KOPT-K1 (cell line): ENCODE data around the gene PARD6G.
"Not testable (repeated sequence)": the region's sequence is repeated elsewhere in the genome, so short reads cannot be mapped to it uniquely, and the experiment has no call there.

Experiments used
- H3K27ac ChIP-seq: fragments of 200-600 bp; sonication (generic); 2 replicates; pipeline ENCODE4 v1.5.1; 2016; ENCODE audit warnings: antibody characterized with exemption, mild to moderate bottlenecking, low read depth, low read length; ENCODE audit not compliant: poor library complexity, severe bottlenecking
- H3K36me3 ChIP-seq: fragments of 200-600 bp; sonication (generic); 2 replicates; pipeline ENCODE4 v1.5.1; 2017; ENCODE audit warnings: antibody characterized with exemption, mild to moderate bottlenecking, low read length, moderate library complexity; ENCODE audit not compliant: insufficient read depth
- H3K9me3 ChIP-seq: fragments of 200-600 bp; sonication (generic); 2 replicates; pipeline ENCODE4 v1.5.1; 2017; ENCODE audit warnings: antibody characterized with exemption, low read length, mild to moderate bottlenecking; ENCODE audit not compliant: insufficient read depth, poor library complexity, severe bottlenecking

The PARD6G gene

DNA sequence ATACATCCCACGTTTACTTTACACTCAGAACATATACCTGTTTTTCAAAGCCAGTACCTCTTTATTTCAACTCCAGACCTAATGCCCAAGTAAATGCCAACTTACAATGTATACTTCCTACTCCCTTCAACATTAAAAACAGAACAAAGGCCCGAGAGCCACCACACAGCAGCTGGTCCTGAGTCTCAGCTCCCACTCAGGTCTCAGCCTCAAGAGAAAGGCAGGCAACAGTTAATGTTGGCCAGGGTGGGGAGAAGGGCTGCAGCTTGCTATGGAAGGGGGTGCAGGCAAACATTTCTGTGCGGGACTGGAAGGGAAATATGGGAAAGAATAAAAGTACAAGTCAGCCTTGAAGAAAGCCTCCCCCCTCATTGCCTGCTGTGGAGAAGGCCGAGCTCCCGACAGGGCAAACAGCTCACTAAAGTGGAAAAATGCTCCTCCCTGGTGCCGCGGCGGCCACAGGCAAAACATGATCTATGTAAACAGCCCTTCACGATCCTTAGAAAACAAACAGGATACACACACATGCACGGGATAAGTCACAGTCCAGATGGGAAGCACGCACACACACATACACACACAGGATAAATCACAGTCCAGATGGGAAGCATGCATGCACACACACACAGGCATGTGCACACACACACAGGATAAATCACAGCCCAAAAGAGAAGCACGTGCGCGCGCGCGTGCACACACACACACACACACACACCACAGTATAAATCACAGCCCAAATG is 70.8 kb downstream of the PARD6G start:
- H3K27ac ChIP-seq, result no peak overlapping the region
- H3K36me3 ChIP-seq, result no peaks in the 10 kb centered on the region
- no peaks in the 10 kb centered on the region for H3K9me3 ChIP-seq

DNA sequence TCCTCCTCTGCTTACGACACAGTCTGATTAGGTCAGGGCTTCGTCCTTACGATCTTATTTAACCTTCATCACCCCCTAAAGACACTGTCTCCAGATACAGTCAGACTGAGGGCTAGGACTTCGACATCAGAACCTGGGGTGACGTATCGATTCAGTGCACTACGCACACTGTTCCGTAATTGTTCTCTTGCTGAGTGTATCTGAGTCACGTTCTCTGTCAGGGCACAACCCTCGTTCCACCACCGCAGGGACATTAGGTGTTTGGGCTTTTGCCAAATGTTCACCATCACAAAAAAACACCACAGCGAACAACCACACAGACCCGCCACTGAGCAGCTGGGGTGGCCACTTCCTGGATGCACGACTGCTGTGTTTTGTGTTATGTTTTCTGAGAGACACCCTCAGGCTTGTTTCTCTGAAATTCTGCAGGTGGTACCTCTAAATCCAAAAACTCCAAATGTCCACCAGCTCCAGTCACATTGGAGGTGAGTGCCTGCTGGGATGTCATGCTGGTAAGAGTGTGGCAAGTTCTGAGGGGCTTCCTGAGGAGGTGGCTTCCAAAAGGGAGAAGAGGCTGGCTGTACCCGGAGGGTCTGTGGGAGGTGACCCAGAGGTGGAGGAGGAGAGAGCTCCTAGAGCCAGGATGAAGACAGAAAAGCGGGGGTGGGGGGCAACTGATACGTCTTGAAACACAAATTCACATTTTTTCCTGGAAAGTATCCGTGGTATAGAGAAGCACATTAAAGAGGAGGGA is 71.7 kb downstream of the PARD6G start:
- Histone ChIP-seq H3K27ac (no peak overlapping the region), H3K36me3 (no peaks in the 10 kb centered on the region), H3K9me3 (no peaks in the 10 kb centered on the region)

DNA sequence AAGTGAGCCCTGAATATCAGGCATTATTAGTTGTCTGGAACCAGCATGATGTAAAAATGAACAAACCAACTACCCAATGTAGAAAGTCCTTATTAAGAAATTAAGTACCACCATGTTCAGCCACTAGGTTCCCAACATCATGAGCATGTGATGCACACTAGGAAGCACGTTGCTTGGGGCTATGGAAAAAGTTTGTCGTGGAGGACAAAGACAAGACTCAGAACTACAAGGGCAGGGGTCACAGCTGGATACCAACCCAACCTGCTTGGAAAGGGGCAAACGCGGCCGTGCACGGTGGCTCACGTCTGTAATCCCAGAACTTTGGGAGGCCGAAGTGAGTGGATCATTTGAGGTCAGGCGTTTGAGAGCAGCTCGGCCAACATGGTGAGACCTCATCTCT is 74.3 kb downstream of the PARD6G start:
- Histone ChIP-seq H3K27ac (no peak overlapping the region), H3K36me3 (no peaks in the 10 kb centered on the region), H3K9me3 (no peaks in the 10 kb centered on the region)

DNA sequence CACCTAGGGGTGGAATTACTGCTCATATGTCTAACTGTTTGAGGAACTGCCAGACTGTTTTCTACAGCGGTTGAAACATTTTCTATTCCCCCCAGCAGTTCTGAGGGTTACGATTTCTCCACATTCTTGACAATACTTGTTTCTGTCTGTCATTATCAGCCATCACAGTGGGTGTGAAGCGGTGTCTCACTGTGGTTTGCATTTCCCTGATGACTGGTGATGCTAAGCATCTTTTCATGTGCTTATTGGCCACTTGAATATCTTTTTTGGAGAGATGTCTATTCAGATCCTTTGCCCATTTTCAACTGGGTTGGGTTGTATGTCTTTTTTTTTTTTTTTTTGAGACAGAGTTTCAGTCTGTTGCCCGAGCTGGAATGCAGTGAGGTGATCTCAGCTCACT is 75.3 kb downstream of the PARD6G start:
- Histone ChIP-seq H3K36me3 (no peaks in the 10 kb centered on the region), H3K27ac (no peak overlapping the region), H3K9me3 (no peaks in the 10 kb centered on the region)

DNA sequence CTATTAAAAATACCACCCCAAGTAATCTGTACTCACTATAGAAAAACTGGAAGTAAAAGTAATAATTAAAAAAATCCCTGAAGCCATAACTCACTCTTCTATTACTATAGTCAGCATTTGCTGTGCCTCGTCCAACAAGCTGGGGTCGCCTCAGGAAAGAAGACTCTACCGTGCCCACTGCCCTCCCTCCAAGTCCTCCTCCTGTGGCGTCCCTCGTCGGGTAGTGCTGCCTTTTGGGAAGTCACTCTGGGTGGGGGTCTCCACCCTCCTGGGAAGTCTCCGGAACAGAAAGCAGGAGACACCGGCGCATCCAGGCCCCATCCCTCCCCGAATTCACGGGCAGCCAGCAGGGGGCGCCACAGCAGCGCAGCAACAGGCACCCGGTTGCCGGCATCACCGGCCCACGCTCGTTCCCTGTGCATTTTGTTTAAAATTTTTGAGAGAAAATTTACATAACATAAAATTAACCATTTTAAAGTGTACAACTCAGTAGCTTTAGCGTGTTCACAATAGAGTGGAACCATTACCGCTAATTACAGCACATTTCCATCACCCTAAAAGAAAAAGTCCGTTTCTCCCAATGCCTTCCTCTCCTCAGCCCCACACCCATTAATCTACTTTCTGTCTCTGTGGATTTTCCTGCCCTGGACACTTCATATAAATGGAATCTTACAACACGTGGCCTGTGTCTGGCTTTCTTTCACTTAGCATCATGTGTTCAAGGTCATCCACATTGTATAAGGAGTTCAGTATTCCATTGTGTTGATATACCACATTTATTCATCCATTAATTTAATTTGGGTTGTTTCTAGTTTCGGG is 76.1 kb downstream of the PARD6G start:
- H3K36me3 ChIP-seq, result no peaks in the 10 kb centered on the region
- no peaks in the 10 kb centered on the region for H3K9me3 ChIP-seq
- no peak overlapping the region for H3K27ac ChIP-seq

DNA sequence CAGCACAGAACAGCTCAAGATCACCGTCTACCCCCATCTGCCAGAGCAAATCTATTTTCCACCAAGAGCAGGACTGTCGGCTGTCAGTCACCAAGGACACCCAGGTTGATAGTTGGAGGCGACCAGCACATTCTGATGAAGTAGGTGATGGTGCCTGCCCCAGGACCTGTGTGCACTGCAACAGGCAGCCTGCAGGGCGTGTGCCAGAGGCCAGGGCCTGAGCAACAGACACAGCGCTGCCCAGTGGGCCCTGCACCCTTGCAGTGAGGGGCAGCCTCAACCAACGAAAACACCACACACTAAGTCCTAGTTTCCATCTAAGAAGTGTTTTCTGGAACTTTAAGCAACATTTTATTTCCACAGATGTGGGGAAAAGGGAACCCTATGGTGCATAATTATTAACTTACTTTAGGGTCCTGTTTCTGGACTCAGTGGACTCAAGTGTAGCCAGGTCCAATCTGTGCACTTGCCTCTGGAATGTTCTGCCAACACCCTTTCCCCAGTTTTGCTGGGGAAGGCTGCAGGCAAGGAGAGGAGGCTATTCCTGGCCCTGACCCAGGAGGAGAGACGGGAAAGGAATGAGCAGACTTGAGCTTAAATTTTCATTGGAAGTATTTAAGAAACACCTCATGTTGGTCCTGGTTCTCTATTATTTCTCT is 76.8 kb downstream of the PARD6G start:
- no peaks in the 10 kb centered on the region for H3K36me3 ChIP-seq
- no peak overlapping the region for H3K27ac ChIP-seq
- peaks cover 4% of the 10 kb centered on the region for H3K9me3 ChIP-seq

DNA sequence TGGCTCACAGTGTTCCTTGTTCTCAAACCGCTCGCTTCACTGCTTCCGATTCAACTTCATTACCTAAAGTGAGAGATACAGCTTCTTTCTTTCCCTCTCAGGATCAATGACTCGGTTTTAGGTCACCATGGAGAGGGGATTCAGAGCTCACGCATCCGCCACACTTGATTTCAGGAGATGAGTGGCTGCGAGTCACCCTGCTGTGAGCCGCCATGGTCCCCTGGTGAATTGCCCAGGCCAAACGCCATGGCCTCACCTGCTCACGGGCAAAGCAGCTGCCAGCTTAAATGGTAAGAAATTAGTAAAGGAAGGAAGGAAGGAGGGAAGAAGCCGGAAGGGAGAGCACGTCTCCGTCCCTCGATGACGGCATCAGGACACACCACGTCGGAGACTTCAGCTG is 77.7 kb downstream of the PARD6G start:
- Histone ChIP-seq H3K36me3 (no peaks in the 10 kb centered on the region), H3K9me3 (peaks cover 12% of the 10 kb centered on the region)

DNA sequence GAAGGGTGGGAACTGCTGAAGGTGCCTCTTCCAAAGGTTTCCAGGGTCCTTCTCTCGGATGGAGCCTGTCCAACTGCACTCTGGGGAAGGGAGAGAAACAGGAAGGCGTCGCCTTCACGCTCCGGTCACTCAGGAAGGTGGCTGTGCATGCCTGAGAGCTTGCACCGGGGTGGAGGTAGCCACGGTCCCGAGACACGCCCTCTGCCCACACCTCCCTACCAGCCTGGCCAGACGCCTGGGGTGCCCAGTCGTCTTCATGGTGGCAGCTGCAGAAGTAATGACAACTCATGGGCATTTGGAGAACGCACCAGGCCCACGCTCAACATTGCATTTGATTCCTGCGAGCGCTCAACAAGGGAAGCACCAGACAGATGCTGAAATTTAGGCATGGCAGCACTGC is 78.3 kb downstream of the PARD6G start:
- H3K27ac ChIP-seq, result no peak overlapping the region
- no peaks in the 10 kb centered on the region for H3K36me3 ChIP-seq
- H3K9me3 ChIP-seq, result peaks cover 18% of the 10 kb centered on the region

More for the DNA sequence above, 77.7 kb downstream of the PARD6G start:
- no peak overlapping the region for H3K27ac ChIP-seq

DNA sequence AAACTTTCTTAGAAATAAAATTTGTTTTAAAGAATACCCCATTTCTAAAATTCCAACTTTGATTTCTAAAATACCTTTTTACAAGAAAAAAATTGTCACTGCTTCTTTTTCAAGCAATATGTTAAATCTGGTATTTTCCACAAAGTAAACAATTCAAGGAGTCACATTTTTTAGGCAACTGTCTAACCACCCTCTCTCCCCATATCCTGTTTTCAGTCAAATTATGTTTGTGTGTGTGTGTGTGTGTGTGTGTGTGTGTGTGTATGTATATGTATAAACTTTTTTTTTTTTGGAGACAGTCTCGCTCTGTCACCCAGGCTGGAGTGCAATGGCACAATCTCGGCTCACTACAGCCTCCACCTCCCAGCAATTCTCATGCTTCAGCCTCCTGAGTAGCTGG is 79.0 kb downstream of the PARD6G start:
- no peaks in the 10 kb centered on the region for H3K36me3 ChIP-seq
- H3K9me3 ChIP-seq, result peaks cover 24% of the 10 kb centered on the region
- no peak overlapping the region for H3K27ac ChIP-seq

DNA sequence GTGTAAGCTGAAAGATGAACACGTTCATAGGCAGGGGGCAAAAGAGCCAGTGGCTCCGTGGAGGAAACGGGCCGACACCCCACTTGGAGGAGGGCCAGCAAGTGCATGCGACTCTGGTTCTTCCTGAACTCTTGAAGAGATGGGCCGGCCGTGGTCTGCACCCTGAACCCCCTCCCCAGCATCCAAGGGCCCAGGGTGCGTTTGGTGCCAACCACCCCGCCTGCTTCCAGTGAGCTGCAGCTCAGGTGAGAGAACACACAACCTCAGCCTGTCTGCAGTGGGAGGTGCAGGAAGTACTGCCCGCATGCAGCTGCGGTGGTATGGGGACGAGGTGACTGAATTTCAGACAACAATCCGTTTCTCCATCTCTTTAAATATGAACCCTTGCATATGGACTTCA is 79.4 kb downstream of the PARD6G start:
- Histone ChIP-seq H3K27ac (no peak overlapping the region), H3K9me3 (peaks cover 28% of the 10 kb centered on the region), H3K36me3 (no peaks in the 10 kb centered on the region)

DNA sequence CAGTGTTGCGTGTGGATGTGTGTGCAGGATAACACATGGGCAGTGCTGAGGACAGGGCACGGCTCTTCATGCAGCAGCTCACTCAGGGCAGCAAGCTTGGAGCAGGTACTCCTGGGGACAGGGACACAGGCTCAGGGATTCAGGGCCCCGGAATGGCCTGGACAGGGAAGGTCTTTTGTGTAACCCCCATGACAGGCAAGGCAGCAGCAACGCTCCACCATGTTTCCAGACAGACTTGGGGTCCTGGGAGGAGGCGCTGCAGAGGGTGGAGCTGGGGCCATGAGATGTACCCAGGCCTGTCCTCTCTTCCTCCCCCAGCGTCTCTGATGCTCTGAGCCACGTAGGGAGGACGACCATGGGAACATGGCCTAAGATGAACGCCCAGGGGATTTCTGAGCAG is 80.0 kb downstream of the PARD6G start:
- no peaks in the 10 kb centered on the region for H3K36me3 ChIP-seq
- H3K9me3 ChIP-seq, result peaks cover 28% of the 10 kb centered on the region
- no peak overlapping the region for H3K27ac ChIP-seq

DNA sequence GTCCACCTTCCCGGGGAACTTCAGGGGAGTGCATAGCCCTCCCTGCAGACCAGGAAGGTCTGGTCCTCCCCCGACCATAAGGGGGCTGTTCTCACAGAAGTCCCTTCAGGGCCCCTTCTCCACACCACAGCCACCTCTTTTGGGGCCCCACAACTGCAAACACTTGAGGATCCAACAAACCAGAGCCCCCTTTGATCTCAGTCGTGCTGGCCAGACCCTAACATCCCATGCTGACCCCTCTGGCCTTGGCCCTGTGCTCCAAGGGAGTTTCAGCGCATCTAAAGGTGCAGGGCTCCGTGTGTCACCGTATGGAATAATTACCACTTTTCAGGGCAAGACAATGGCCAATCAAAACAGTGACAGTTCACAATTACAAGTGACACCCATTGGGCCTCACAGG is 80.6 kb downstream of the PARD6G start:
- no peak overlapping the region for H3K27ac ChIP-seq
- H3K9me3 ChIP-seq, result peaks cover 28% of the 10 kb centered on the region
- H3K36me3 ChIP-seq, result no peaks in the 10 kb centered on the region

DNA sequence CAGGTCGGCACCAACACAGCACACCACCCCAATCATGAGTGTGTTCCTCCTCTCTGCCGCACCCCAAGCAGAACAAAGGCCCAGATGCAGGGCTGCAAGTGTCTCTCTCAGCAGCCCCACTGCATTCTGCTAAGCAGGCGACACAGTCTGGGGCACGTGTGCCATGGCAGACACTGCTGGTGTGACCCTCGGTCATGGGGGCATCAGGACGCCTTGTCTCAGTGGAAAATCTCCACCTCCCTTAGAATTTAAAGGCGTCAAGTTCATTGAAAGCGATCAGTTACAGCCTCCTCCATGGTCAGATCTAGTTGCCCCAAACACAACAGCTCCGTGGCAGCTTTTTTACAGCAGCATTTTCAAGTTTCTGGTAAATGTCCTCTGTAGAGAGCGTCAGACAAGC is 81.1 kb downstream of the PARD6G start:
- no peak overlapping the region for H3K27ac ChIP-seq
- H3K36me3 ChIP-seq, result no peaks in the 10 kb centered on the region
- peaks cover 28% of the 10 kb centered on the region for H3K9me3 ChIP-seq

DNA sequence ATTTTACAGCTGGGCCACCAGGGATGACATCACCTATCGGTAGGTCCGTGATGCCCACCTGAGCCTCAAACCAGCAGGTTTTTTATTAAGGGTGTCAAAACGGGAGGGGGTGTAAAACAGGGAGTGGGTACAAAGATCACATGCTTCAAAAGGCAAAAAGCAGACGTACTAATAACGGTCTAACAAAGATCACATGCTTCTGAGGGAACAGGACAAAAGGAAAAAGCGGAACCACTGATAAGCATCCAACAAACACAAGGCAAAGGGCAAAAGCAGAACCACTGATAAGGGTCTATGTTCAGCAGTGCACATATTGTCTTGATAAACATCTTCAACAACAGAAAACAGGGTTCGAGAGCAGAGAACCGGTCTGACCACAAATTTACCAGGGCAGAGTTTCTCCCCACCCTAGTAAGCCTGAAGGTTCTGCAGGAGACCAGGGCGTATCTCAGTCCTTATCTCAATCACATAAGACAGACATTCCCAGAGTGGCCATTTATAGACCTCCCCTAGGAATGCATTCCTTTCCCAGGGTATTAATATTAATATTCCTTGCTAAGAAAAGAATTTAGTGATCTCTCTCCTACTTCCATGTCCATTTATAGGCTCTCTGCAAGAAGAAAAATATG is 82.5 kb downstream of the PARD6G start:
- H3K9me3 ChIP-seq, result peaks cover 28% of the 10 kb centered on the region
- not testable (repeated sequence) for H3K36me3 ChIP-seq, H3K27ac ChIP-seq
